G401 (cell line): Measurements from ENCODE around the gene PGA3. TPM values are rescaled to one million over a fixed set of nuclear protein-coding genes. Genes with fewer than 3 reads are reported as not detected.
"Not testable (repeated sequence)": the region's sequence is repeated elsewhere in the genome, so short reads cannot be mapped to it uniquely, and the experiment has no call there.

Experiments
- DNase-seq: peaks from one replicate; pipeline ENCODE4 v3.0.0-alpha.2; 2015; ENCODE audit warnings: low spot score
- in situ Hi-C: cut with HindIII; loops from 2 replicates; pipeline ENCODE4 v1.10.0; 2016; ENCODE audit warnings: low sequenced_read_pairs, mixed read lengths
- total RNA-seq: library from RNA; depleted of rRNA; stranded (reverse); fragments of >200 nt; shearing (Covaris generic); gene quantifications from 2 replicates; pipeline ENCODE4 v1.2.3, GENCODE V29; 2014; rRNA removed

The PGA3 gene
- total RNA-seq, 1 experiment from 2014 or later, result not detected

DNA sequence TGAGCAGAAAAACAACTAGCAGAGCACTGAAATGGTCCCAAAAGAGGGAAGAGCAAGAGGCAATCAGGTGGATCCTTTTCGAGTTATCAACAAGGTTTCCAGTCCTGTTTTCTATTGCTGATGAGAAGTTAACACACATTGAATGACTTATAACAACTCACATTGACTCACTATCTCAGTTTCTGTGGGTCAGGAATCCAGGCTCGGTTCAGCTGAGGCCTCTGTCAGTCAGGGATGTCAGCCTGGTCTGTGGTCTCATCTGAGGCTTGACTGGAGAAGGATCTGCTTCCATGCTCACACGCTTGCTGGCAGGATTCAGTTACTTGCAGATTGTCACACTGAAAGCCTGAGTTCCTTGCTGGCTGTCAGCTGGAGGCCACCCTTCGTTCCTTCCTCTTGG, 33.8 kb downstream of the PGA3 start:
- in situ Hi-C loops, DNase-seq: not testable (repeated sequence)

DNA sequence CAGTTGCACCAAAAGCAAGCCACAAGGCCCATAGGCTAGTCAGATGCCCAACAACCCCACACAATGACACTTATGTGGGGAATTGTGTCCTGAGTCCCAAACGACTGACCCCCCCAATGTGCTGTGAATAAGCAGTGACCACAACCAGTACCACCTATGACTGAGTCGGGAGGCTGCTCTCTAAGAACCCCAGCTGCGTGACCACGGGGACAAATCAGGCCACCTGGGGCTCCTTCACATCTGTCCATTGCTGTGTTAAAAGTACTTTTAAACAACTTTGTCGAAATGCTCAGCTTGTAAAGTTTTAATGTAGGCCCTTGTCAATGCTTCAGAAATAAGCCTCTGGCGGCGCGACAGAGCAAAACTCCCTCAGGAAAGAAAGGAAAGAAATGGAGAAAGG, 37.0 kb downstream of the PGA3 start:
- in situ Hi-C loops, DNase-seq: not testable (repeated sequence)

DNA sequence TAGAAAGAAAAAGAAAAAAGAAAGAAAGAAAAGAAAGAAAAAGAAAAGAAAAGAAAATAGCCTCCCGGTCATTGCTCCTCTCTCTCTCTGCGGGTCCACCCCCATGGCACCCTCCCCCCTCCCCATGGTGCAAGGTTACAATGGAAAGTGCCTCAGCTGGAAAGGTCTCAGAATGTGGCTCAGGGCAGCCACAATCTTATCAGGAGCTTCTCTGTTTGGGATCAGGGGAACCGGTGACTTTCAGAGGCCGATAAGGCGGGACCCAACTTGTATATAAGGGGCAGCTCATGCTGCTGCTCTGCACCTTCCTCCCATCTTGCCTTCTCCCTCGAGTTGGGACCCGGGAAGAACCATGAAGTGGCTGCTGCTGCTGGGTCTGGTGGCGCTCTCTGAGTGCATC, 37.6 kb downstream of the PGA3 start, which contains the start of gene PGA5:
Gene PGA5, plus strand, starts transcription at position 301 of the 400 bp plus-strand sequence. Its CDS starts 52 bp downstream, at position 353.
- in situ Hi-C loops, DNase-seq: not testable (repeated sequence)

GRCh38 chr11:61241526-61241925, 38.2 kb downstream of the PGA3 start:
- DNase-seq, result not testable (repeated sequence)

DNA sequence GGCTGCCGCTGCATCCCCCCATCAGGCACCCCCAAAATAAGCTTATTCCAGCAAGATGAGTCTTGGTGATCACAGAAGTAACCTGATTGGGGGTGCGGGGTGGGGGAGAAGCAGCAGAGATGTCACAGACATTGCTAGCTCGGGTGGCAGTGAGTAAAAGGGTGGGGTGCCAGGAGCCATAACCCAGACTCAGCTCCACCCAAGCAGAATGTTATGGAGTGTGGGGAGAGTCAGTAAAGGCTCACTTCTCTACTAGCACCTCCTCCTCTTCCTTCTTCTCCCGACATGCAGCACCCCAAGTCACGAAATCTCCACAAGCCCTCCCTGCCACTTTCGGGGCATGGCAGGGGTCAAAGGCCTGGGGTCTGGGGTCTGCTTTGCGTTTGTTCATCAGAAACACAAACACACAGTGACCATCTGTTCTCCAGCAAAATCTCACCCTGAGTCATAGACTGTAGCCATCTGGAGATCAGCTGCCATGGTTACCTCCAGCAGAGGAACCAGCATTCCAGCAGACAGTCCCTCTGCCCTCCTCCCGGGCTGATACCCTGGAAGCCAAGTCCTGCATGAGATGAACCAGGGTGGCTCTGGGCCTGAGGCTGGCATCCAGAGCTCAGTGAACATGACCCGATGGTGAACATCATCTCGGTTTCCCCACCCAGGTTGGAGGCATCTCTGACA, 42.1 kb downstream of the PGA3 start:
- DNase-seq, in situ Hi-C loops: not testable (repeated sequence)

More at GRCh38 chr11:61241526-61241925, 38.2 kb downstream of the PGA3 start:
- in situ Hi-C loops, result not testable (repeated sequence)

GRCh38 chr11:61248071-61248470, 44.8 kb downstream of the PGA3 start:
- peak; percentile 50 for DNase-seq
- in situ Hi-C loops, result not testable (repeated sequence)

DNA sequence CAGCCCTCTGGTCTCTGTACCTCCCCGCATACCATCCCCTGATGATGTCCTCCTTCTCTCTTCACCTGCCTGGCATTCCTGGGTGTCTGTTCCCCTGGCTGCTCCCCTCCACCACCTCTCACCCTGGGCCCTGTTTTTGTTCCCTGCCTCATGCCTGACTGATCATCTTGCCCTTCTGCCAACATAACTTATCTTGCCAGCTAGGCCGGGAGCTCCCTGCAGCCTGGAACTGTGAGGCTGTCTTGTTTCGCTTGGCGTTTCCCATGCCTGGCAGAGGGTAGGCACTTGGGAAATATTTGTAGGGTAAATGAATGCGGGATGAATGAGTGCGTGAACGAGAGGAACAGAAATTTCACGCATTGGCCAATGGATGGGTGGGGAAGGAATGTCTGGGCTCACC, 45.9 kb downstream of the PGA3 start:
- in situ Hi-C loops, result not testable (repeated sequence)
- peak; percentile 86 for DNase-seq

GRCh38 chr11:61250796-61251765, 47.8 kb downstream of the PGA3 start:
- in situ Hi-C loops, DNase-seq: not testable (repeated sequence)

DNA sequence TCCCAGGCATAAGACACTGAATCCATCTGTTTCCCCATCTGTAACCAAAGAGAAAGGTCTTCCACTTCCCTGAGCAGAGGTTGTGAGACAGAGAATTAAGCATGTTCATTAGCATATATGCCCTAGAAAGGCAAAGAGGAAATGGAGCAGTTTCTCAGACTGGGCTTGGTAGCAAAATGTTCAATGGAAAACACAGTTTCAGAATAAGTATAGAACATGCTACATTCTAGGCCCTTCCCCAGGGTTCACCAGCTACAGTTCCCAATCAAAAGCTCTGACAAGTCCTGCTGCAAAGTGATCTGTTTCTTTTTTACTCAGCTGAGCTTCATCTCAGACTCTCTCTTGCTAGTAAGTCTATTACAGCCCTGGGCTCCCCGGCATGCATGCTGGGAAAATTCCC, 49.0 kb downstream of the PGA3 start:
- in situ Hi-C loops, result not testable (repeated sequence)

GRCh38 chr11:61254403-61255025, 51.2 kb downstream of the PGA3 start:
- in situ Hi-C loops, result no loop called here
- peak; percentile 34 for DNase-seq

More for the DNA sequence above, 49.0 kb downstream of the PGA3 start:
- not testable (repeated sequence) for DNase-seq

DNA sequence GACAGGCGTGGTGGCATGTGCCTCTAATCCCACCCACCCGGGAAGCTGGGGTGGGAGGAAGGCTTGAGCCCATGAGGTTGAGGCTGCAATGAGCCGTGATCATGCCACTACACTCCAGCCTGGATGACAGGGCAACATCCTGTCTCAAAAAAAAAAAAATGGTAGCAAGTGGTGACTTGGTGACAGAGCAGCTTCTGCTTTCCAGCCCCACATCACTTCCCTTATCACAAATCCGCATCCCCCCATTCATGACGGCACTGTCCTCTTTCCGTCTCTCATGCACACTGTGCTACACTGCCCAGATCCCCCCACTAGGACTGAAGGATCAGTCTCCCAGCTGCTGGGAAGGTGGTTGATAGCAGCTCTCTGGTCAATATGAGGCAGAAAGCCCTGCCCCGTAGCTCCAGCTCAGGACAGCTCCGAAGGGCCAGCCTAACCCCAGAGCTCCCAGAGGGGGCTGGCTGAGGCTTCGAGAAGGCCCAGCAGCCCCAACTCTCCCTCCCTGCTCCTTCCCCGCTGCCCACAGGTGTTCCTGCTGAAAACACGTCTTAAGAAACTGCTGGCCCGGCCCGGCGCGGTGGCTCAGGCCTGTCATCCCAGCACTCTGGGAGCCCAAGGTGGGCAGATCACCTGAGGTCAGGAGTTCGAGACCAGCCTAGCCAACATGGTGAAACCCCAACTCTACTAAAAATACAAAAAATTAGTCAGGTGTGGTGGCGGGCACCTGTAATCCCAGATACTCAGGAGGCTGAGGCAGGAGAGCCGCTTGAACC, 53.6 kb downstream of the PGA3 start:
- DNase-seq, result no peak
- in situ Hi-C loops, result no loop called here

DNA sequence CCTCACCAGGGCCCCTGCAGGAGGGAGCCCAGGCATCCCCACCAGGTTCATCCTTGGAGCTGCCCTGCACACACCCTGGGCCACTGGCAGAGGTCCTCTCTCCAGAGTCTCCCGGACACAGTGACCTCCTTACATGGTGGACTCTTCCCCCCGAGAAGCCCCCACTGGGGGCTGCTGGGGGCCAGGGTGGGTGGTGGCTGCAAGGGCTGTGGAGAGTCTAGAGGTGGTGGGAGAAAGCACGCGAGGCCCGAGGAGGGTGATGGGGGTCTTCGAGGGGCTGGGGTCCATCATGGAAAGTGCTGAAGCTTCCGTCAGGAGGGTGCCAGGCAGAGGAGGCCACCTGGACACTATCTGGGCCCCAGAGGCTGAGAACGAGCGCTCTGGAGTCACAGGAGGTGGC, 55.2 kb downstream of the PGA3 start:
- no peak for DNase-seq
- in situ Hi-C loops, result no loop called here

GRCh38 chr11:61259363-61259762, 56.0 kb downstream of the PGA3 start:
- in situ Hi-C loops, result no loop called here
- DNase-seq, result no peak

Other genes with a start within 250 kb of the PGA3 start
- not detected in 2 replicates for gene CD6, start 231.8 kb upstream of the PGA3 start, total RNA-seq
- 0.06 TPM in 1 of 2 replicates, not detected in the other for gene CD5, start 101.0 kb upstream of the PGA3 start, total RNA-seq
- 15.5 and 16.6 TPM in 2 replicates for gene VPS37C, start 42.1 kb upstream of the PGA3 start, total RNA-seq
- not detected in 2 replicates for gene PGA4, start 18.8 kb downstream of the PGA3 start, total RNA-seq
- gene PGA5, start 37.7 kb downstream of the PGA3 start, total RNA-seq, result not detected in 2 replicates
- 7.3 and 9.5 TPM in 2 replicates for gene VWCE, start 91.8 kb downstream of the PGA3 start, total RNA-seq
- gene DDB1, start 129.6 kb downstream of the PGA3 start, total RNA-seq, result 319 and 332 TPM in 2 replicates
- gene TKFC, start 129.7 kb downstream of the PGA3 start, total RNA-seq, result 22.8 and 36.1 TPM in 2 replicates
- gene CYB561A3, start 158.4 kb downstream of the PGA3 start, total RNA-seq, result 19.0 and 20.4 TPM in 2 replicates
- 16.7 and 18.1 TPM in 2 replicates for gene TMEM138, start 158.9 kb downstream of the PGA3 start, total RNA-seq
- not detected in 2 replicates for gene TMEM216, start 189.1 kb downstream of the PGA3 start, total RNA-seq
- 29.5 and 39.1 TPM in 2 replicates for gene CPSF7, start 226.5 kb downstream of the PGA3 start, total RNA-seq
- gene SDHAF2, start 226.6 kb downstream of the PGA3 start, total RNA-seq, result 19.5 and 22.3 TPM in 2 replicates